Mucosa of descending colon (tissue), 3 donors: ENCODE data around the gene PALS2. TPM values are rescaled to one million over a fixed set of nuclear protein-coding genes. Genes with fewer than 3 reads are reported as not detected.
A peak's percentile ranks its signal among the peaks of the same experiment; 100 is the strongest.

Experiments used
- ATAC-seq: fragments of 200-7000 bp; cut with Tn5 transposase; one replicate; pipeline ENCODE4 v1.9.1; 2020; ENCODE audit warnings: mild to moderate bottlenecking, moderate library complexity
- DNase-seq, 3 donors: peaks; one replicate each; pipeline ENCODE4 v3.0.0-alpha.2; 2020
- H3K36me3 ChIP-seq: fragments of 200-600 bp; one replicate; pipeline ENCODE4 v1.8.0; 2021; ENCODE audit warnings: low read depth, mild to moderate bottlenecking
- H3K4me1 ChIP-seq: fragments of 200-600 bp; one replicate; pipeline ENCODE4 v1.8.0; 2021; ENCODE audit warnings: low read depth, mild to moderate bottlenecking
- H3K4me3 ChIP-seq: fragments of 200-600 bp; one replicate; pipeline ENCODE4 v1.8.0; 2021; ENCODE audit warnings: mild to moderate bottlenecking
- H3K9me3 ChIP-seq: fragments of 200-600 bp; one replicate; pipeline ENCODE4 v1.8.0; 2021; ENCODE audit warnings: mild to moderate bottlenecking
- intact Hi-C, 2 donors: fragments of 100-400 bp; cut with DNase I in 1 of 2; cut with micrococcal nuclease in 1 of 2; formaldehyde crosslinking; loops; one replicate each; pipeline versions ENCODE4 v1.11.0 to v1.11.1; 2022; cut with DNase I, micrococcal nuclease
- long read RNA-seq, 2 donors: library from polyadenylated mRNA; unstranded; transcript quantifications; one replicate each; pipeline ENCODE4 v2.0.0, GENCODE V29; 2019 to 2021
- total RNA-seq, 3 donors: library from RNA; stranded (reverse); fragmentation: NEBNext Ultra II Directional in 2 of 3; extraction: Animal tissue kit (Norgen Biotek cat#: 25700) in 2 of 3; gene quantifications; one replicate each; pipeline versions ENCODE4 v1.2.1 to v1.2.4, GENCODE V29; 2021 to 2023
- TF ChIP-seq, protein P1 (sequence below): fragments of 200-600 bp; IDR thresholded peaks from one replicate; pipeline ENCODE4 v1.8.0; 2022; ENCODE audit warnings: antibody characterized with exemption, mild to moderate bottlenecking
- donor health status: DM: no; HTN: no; CAD: no; lungs with moderate emphysema.
- donor health status: DM: no; HTN: no; CAD: no.
- donor health status: DM: no; HTN: yes; CAD: no.

Gene PALS2, protein sequence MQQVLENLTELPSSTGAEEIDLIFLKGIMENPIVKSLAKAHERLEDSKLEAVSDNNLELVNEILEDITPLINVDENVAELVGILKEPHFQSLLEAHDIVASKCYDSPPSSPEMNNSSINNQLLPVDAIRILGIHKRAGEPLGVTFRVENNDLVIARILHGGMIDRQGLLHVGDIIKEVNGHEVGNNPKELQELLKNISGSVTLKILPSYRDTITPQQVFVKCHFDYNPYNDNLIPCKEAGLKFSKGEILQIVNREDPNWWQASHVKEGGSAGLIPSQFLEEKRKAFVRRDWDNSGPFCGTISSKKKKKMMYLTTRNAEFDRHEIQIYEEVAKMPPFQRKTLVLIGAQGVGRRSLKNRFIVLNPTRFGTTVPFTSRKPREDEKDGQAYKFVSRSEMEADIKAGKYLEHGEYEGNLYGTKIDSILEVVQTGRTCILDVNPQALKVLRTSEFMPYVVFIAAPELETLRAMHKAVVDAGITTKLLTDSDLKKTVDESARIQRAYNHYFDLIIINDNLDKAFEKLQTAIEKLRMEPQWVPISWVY
- total RNA-seq: 10 to 100 TPM in 1 of 3 donors, 1 to 10 TPM in 2; 5.0 to 15.1 (median 7.2) TPM
- long read RNA-seq, donor 1, full-length matches to known transcripts: 1 of 2 reads
- long read RNA-seq, donor 1, partial matches to known transcripts: 0 of 2 reads
- long read RNA-seq, donor 1, other reads (novel, unspliced or antisense): 1 of 2 reads
- long read RNA-seq, donor 2: 0 reads

DNA sequence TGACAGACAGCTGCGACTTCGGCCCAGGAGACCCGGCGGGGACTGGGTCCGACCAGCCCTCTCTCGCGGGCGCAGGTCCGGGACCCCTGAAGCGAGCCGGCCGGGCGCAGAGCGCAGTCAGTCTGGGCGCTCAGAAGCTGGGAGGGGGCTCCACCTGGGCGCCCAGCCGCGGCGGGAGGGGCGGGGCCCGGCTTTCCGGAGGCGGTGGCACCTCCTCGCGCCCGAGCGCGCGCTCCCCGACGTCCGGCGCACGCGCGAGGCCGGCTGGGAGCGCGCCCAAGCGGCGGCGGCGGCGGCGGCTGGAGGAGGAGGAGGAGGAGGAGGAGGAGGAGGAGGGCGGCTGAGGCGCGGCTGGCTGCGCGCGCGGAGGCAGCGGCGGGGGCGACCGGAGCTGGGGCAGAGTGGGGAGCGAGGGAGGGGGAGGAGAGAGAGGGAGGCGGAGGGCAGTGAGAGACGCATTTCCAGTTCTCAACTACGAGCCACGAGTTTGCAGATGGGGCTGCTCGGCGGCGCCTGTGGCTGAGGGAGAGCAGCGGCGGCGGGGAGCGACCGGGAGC, at the start of gene PALS2:
TSS of gene PALS2 (plus strand) at position 456 of the 557 bp plus-strand sequence. CDS start 50,216 bp downstream, outside the sequence.
- TF ChIP-seq, protein P1, sequence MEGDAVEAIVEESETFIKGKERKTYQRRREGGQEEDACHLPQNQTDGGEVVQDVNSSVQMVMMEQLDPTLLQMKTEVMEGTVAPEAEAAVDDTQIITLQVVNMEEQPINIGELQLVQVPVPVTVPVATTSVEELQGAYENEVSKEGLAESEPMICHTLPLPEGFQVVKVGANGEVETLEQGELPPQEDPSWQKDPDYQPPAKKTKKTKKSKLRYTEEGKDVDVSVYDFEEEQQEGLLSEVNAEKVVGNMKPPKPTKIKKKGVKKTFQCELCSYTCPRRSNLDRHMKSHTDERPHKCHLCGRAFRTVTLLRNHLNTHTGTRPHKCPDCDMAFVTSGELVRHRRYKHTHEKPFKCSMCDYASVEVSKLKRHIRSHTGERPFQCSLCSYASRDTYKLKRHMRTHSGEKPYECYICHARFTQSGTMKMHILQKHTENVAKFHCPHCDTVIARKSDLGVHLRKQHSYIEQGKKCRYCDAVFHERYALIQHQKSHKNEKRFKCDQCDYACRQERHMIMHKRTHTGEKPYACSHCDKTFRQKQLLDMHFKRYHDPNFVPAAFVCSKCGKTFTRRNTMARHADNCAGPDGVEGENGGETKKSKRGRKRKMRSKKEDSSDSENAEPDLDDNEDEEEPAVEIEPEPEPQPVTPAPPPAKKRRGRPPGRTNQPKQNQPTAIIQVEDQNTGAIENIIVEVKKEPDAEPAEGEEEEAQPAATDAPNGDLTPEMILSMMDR: no peak
- Histone ChIP-seq H3K9me3 (no peaks in the 10 kb centered on the region), H3K36me3 (no peaks in the 10 kb centered on the region), H3K4me3 (peak within 1 kb of the TSS; percentile 43), H3K4me1 (no peaks in the 10 kb centered on the region)
- DNase-seq: peak; percentile 78 to 88 (median 86)
- intact Hi-C loops: loop anchor here in 1 of 2 donors (10.0 kb wide), 1 partner anchor 92 kb away; no protein-coding TSS in a partner anchor
- peak; percentile 95 for ATAC-seq

DNA sequence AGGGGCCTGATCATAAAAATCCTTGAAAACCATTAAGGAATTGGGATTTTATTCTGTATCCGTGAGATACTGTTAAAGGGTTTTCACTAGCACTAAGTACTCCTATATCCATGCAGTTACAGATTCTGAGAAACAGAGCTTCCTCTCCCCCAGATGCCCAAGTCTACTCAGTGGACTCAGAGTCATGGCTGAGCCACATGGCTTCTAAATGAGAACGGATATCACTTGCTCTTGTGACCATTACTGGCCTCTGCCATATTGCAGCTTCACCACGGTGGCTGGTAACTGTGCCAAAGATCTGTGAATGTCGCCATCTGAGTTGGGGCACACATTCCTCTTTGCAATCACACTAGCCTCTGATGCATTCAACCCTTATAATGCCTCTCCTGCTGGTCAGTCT, 42.0 kb upstream of the PALS2 start:
- TF ChIP-seq, protein P1: no peak
- no peaks in the 10 kb centered on the region for H3K36me3 ChIP-seq
- no peaks in the 10 kb centered on the region for H3K9me3 ChIP-seq
- intact Hi-C loops: no loop called here
- no peak overlapping the region for H3K4me3 ChIP-seq
- ATAC-seq (no peak), DNase-seq (no peak)
- H3K4me1 ChIP-seq: no peaks in the 10 kb centered on the region

DNA sequence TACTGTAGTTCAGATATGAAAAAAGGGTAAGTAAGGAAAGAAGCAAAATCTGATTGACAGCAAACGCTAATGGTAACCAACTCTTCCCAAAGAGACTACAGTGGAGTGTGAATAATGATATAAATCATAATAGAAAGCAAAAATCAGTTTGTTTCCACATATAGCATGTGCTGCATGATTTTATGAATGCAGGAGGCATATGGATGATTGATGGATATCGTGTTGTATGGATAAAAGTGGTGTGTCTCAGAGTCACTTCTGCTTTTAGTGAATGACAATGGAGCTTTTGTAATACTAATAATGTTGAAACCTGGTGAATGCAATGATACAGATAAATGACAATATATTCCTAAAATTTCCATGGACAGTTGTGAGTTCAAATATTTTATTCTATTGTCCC, 36.6 kb upstream of the PALS2 start:
- no peak for ATAC-seq
- intact Hi-C loops: no loop called here
- H3K36me3 ChIP-seq: no peaks in the 10 kb centered on the region

DNA sequence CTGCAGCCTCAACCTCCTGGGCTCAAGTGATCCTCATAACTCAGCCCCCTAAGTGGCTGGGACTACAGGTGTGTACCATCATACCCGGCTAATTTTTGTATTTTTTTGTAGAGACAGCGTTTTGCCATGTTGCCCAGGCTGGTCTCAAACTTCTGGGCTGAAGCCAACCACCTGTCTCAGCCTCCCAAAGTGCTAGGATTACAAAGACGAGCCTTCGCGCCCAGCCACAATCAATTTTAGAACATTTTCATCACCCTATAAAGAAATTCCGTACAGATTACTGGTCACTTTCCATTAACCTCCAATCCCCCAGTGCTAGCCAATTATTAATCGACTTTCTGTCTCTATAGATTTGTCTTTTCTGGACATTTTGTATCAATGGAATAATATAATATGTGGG, 32.3 kb upstream of the PALS2 start:
- intact Hi-C loops: no loop called here
- DNase-seq (no peak), ATAC-seq (no peak)
- Histone ChIP-seq H3K9me3 (no peaks in the 10 kb centered on the region), H3K36me3 (no peaks in the 10 kb centered on the region), H3K4me3 (no peak overlapping the region), H3K4me1 (no peaks in the 10 kb centered on the region)
- TF ChIP-seq, protein P1: no peak

More for the DNA sequence above, 36.6 kb upstream of the PALS2 start:
- DNase-seq: no peak
- Histone ChIP-seq H3K4me3 (no peak overlapping the region), H3K9me3 (no peaks in the 10 kb centered on the region), H3K4me1 (no peaks in the 10 kb centered on the region)
- TF ChIP-seq, protein P1: no peak

DNA sequence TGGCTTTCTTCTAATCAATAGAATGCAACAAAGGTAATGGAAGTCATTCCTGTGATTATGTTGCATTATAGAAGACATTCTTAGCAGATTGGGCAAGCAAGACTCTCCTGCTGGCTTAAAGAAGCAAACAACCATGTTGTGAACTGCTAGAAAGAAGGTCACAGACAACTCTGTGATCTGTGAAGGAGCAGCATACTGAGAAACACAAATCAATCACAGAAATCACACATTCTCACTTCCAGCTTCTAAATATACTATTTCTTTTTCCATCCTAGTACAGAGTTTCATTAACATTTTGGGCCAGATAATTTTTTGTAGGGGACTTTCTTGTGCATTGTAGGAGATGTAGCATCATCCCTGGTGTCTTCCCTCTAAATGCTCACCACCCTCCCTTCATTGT, 28.0 kb upstream of the PALS2 start:
- TF ChIP-seq, protein P1: no peak
- no peak for DNase-seq
- H3K9me3 ChIP-seq: no peaks in the 10 kb centered on the region
- no peaks in the 10 kb centered on the region for H3K4me1 ChIP-seq
- H3K36me3 ChIP-seq: no peaks in the 10 kb centered on the region
- intact Hi-C loops: no loop called here
- H3K4me3 ChIP-seq: no peak overlapping the region
- no peak for ATAC-seq
